Karpas-422 (cell line): ENCODE data around the gene SPINK6. TPM values are rescaled to one million over a fixed set of nuclear protein-coding genes. Genes with fewer than 3 reads are reported as not detected.

Experiments used
- DNase-seq: peaks from one replicate; pipeline ENCODE4 v3.0.0-alpha.2; 2015
- H2AFZ ChIP-seq: fragments of 200-600 bp; sonication (generic); 2 replicates; pipeline ENCODE4 v1.6.1; 2014; ENCODE audit warnings: antibody characterized with exemption, low read length, mixed read lengths
- H3K27ac ChIP-seq: fragments of 200-600 bp; sonication (generic); 2 replicates; pipeline ENCODE4 v1.5.1; 2014; ENCODE audit warnings: mild to moderate bottlenecking, low read length, moderate library complexity
- H3K27me3 ChIP-seq: fragments of 200-600 bp; sonication (generic); 2 replicates; pipeline ENCODE4 v1.6.1; 2014; ENCODE audit warnings: low read length, mixed read lengths
- H3K36me3 ChIP-seq: fragments of 200-600 bp; sonication (generic); 2 replicates; pipeline ENCODE4 v1.6.1; 2014; ENCODE audit warnings: low read length, mixed read lengths; ENCODE audit not compliant: insufficient read depth
- H3K4me1 ChIP-seq: fragments of 200-600 bp; sonication (generic); 2 replicates; pipeline ENCODE4 v1.6.1; 2014; ENCODE audit warnings: mild to moderate bottlenecking, low read length, mixed read lengths
- H3K4me2 ChIP-seq: fragments of 200-600 bp; sonication (generic); 2 replicates; pipeline ENCODE4 v1.6.1; 2014; ENCODE audit warnings: low read length, low read depth, mild to moderate bottlenecking; ENCODE audit not compliant: poor library complexity, severe bottlenecking
- H3K4me3 ChIP-seq: fragments of 200-600 bp; sonication (generic); 2 replicates; pipeline ENCODE4 v1.5.1; 2014; ENCODE audit warnings: mild to moderate bottlenecking, antibody characterized with exemption, low read length, mixed read lengths
- H3K79me2 ChIP-seq: fragments of 200-600 bp; sonication (generic); 2 replicates; pipeline ENCODE4 v1.6.1; 2014; ENCODE audit warnings: mild to moderate bottlenecking, low read length, mixed read lengths
- H3K9ac ChIP-seq: fragments of 200-600 bp; sonication (generic); 2 replicates; pipeline ENCODE4 v1.6.0; 2014; ENCODE audit warnings: low read length
- H3K9me2 ChIP-seq: fragments of 200-600 bp; sonication (generic), shearing (Covaris generic); replicated peaks from 2 replicates; pipeline ENCODE4 v1.6.0; 2014; ENCODE audit warnings: mild to moderate bottlenecking, low read length, moderate library complexity; ENCODE audit not compliant: insufficient read depth
- H3K9me3 ChIP-seq: fragments of 300-700, 200-600 bp; sonication (generic); 2 replicates; pipeline ENCODE4 v1.6.1; 2014; ENCODE audit warnings: low read length, mixed read lengths
- H4K20me1 ChIP-seq: fragments of 200-600 bp; sonication (generic); 2 replicates; pipeline ENCODE4 v1.6.1; 2014; ENCODE audit warnings: mild to moderate bottlenecking, antibody characterized with exemption, low read length, low read depth; ENCODE audit not compliant: insufficient read depth
- total RNA-seq: library from RNA; depleted of rRNA; stranded (reverse); fragments of >200 nt; shearing (Covaris generic); gene quantifications from 2 replicates; pipeline ENCODE4 v1.2.3, GENCODE V29; 2014; ENCODE audit warnings: low replicate concordance

Gene SPINK6
- total RNA-seq, 1 experiment from 2014 or later: not detected

DNA sequence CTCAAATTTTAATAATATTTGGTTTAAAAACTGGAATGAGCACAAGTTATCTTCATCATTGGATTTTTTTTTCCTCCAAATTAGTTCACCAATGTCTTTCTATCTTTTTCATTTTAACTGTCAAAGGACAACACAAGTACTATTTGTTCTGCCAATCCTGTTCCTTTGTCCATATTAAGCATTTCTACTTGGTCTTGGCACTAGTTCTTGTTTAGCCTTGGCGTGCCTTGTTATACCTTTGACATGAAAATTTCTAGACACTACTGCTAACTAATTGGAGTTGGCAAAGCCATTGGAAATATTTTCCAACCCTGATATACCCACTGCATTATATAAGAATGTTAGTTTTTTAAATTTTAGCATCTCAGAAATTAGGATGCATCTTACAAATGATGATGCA is 3.8 kb downstream of the SPINK6 start:
- no peak for DNase-seq
- no peaks in the 10 kb centered on the region for H4K20me1 ChIP-seq
- H3K27ac ChIP-seq: no peak overlapping the region
- no peaks in the 10 kb centered on the region for H3K36me3 ChIP-seq
- H2AFZ ChIP-seq: no peak overlapping the region
- no peaks in the 10 kb centered on the region for H3K9me2 ChIP-seq
- no peaks in the 10 kb centered on the region for H3K4me1 ChIP-seq
- H3K9me3 ChIP-seq: no peaks in the 10 kb centered on the region
- H3K79me2 ChIP-seq: no peaks in the 10 kb centered on the region
- no peaks in the 10 kb centered on the region for H3K27me3 ChIP-seq
- H3K9ac ChIP-seq: no peak overlapping the region
- no peak overlapping the region for H3K4me2 ChIP-seq
- no peak overlapping the region for H3K4me3 ChIP-seq

GRCh38 chr5:148208226-148208625 is 5.4 kb downstream of the SPINK6 start:
- Histone ChIP-seq H3K4me3 (no peak overlapping the region), H3K9ac (no peak overlapping the region), H3K9me2 (no peaks in the 10 kb centered on the region), H3K27me3 (no peaks in the 10 kb centered on the region), H2AFZ (no peak overlapping the region), H3K4me2 (no peak overlapping the region), H3K79me2 (no peaks in the 10 kb centered on the region), H3K9me3 (no peaks in the 10 kb centered on the region), H3K36me3 (no peaks in the 10 kb centered on the region), H4K20me1 (no peaks in the 10 kb centered on the region), H3K27ac (no peak overlapping the region), H3K4me1 (no peaks in the 10 kb centered on the region)
- no peak for DNase-seq

GRCh38 chr5:148209151-148209770 is 6.4 kb downstream of the SPINK6 start:
- H3K9me2 ChIP-seq: no peaks in the 10 kb centered on the region
- H2AFZ ChIP-seq: no peak overlapping the region

DNA sequence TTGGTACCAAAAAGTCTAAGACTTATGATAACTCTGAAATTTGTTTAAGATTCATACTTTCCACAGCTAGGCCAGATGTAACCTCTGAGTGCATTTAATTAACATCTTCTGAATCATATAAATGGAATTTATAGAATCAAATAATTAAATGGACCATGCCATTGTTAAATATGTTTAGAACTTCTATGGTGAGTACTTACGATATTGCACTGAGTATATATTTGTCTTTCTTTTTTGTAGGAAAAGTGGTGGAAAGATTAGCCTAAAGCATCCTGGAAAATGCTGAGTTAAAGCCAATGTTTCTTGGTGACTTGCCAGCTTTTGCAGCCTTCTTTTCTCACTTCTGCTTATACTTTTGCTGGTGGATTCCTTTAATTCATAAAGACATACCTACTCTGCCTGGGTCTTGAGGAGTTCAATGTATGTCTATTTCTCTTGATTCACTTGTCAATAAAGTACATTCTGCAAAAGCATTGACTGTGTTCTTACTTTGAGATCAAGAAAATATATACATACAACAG is 11.9 kb downstream of the SPINK6 start:
- Histone ChIP-seq H3K9ac (no peak overlapping the region), H2AFZ (no peak overlapping the region), H4K20me1 (no peaks in the 10 kb centered on the region), H3K4me2 (no peak overlapping the region), H3K9me2 (no peaks in the 10 kb centered on the region), H3K27ac (no peak overlapping the region), H3K4me3 (no peak overlapping the region), H3K9me3 (no peaks in the 10 kb centered on the region), H3K79me2 (no peaks in the 10 kb centered on the region), H3K4me1 (no peaks in the 10 kb centered on the region), H3K36me3 (no peaks in the 10 kb centered on the region), H3K27me3 (no peaks in the 10 kb centered on the region)
- no peak for DNase-seq

More at GRCh38 chr5:148209151-148209770, 6.4 kb downstream of the SPINK6 start:
- H4K20me1 ChIP-seq: no peaks in the 10 kb centered on the region
- H3K27me3 ChIP-seq: no peaks in the 10 kb centered on the region
- H3K4me1 ChIP-seq: no peaks in the 10 kb centered on the region
- no peak overlapping the region for H3K27ac ChIP-seq
- H3K79me2 ChIP-seq: no peaks in the 10 kb centered on the region
- DNase-seq: no peak
- H3K4me2 ChIP-seq: no peak overlapping the region
- no peak overlapping the region for H3K9ac ChIP-seq
- H3K9me3 ChIP-seq: no peaks in the 10 kb centered on the region
- H3K36me3 ChIP-seq: no peaks in the 10 kb centered on the region
- no peak overlapping the region for H3K4me3 ChIP-seq

- no peak overlapping the region for H3K4me2 ChIP-seq
Measured at GRCh38 chr5:148221508-148221907, 18.7 kb downstream of the SPINK6 start.

GRCh38 chr5:148224117-148224742 is 21.4 kb downstream of the SPINK6 start:
- H3K27ac ChIP-seq: no peak overlapping the region
- no peaks in the 10 kb centered on the region for H3K36me3 ChIP-seq
- H3K4me2 ChIP-seq: no peak overlapping the region
- H3K4me3 ChIP-seq: no peak overlapping the region
- H3K9me3 ChIP-seq: no peaks in the 10 kb centered on the region
- no peaks in the 10 kb centered on the region for H4K20me1 ChIP-seq
- no peaks in the 10 kb centered on the region for H3K27me3 ChIP-seq
- H3K79me2 ChIP-seq: no peaks in the 10 kb centered on the region
- no peak overlapping the region for H2AFZ ChIP-seq
- H3K9ac ChIP-seq: no peak overlapping the region
- DNase-seq: no peak
- H3K4me1 ChIP-seq: no peaks in the 10 kb centered on the region
- H3K9me2 ChIP-seq: no peaks in the 10 kb centered on the region

More at GRCh38 chr5:148221508-148221907, 18.7 kb downstream of the SPINK6 start:
- H4K20me1 ChIP-seq: no peaks in the 10 kb centered on the region
- H3K9ac ChIP-seq: no peak overlapping the region
- no peaks in the 10 kb centered on the region for H3K9me2 ChIP-seq
- H3K27me3 ChIP-seq: no peaks in the 10 kb centered on the region
- no peak overlapping the region for H3K4me3 ChIP-seq
- no peak overlapping the region for H3K27ac ChIP-seq
- H2AFZ ChIP-seq: no peak overlapping the region
- no peaks in the 10 kb centered on the region for H3K4me1 ChIP-seq
- no peaks in the 10 kb centered on the region for H3K36me3 ChIP-seq
- no peaks in the 10 kb centered on the region for H3K79me2 ChIP-seq
- no peak for DNase-seq
- H3K9me3 ChIP-seq: no peaks in the 10 kb centered on the region

DNA sequence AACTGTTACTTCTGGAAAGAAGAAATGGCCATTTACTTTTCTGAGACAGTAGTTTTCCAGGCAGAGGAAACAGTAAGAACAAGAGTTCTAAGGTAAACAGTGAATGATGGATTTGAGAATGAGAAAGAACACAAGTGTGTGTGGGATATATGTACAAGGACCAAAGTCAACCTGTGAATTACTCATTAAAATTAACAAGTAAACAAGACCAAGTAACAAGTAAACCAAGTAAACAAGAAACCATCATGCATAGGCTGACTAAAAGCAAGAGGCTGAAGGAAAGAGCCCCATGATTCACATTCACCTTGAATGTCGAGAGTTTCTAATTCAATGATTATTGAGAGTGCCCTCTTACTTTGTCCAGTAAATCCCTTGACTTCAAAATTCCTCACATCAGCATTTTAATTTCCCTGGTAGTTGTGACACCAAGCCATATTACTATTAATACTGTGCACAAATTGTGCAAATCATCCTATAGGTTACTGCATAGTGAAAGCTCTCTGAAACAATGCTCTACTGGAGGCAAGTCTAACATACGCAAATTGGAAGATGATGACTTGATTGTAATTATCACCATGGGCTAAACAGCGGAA is 25.6 kb downstream of the SPINK6 start:
- no peaks in the 10 kb centered on the region for H3K27me3 ChIP-seq

GRCh38 chr5:148229840-148230239 is 27.0 kb downstream of the SPINK6 start:
- Histone ChIP-seq H3K27me3 (no peaks in the 10 kb centered on the region), H3K4me3 (no peak overlapping the region), H4K20me1 (no peaks in the 10 kb centered on the region), H3K9me2 (no peaks in the 10 kb centered on the region), H2AFZ (no peak overlapping the region), H3K4me1 (no peaks in the 10 kb centered on the region), H3K27ac (no peak overlapping the region), H3K36me3 (no peaks in the 10 kb centered on the region), H3K79me2 (no peaks in the 10 kb centered on the region), H3K9me3 (no peaks in the 10 kb centered on the region), H3K4me2 (no peak overlapping the region), H3K9ac (no peak overlapping the region)
- no peak for DNase-seq

More for the DNA sequence above, 25.6 kb downstream of the SPINK6 start:
- Histone ChIP-seq H3K4me2 (no peak overlapping the region), H3K9ac (no peak overlapping the region), H3K4me1 (no peaks in the 10 kb centered on the region), H2AFZ (no peak overlapping the region), H3K36me3 (no peaks in the 10 kb centered on the region), H3K9me2 (no peaks in the 10 kb centered on the region), H3K4me3 (no peak overlapping the region), H3K9me3 (no peaks in the 10 kb centered on the region), H3K27ac (no peak overlapping the region), H3K79me2 (no peaks in the 10 kb centered on the region), H4K20me1 (no peaks in the 10 kb centered on the region)
- no peak for DNase-seq
